A549 (cell line): ENCODE measurements around the gene SERPINA6. TPM values are rescaled to one million over a fixed set of nuclear protein-coding genes. Genes with fewer than 3 reads are reported as not detected.

Experiments
- ATAC-seq, 2 experiments: fragments of 200-7000 bp in 1 of 2; fragments of >200 bp in 1 of 2; cut with Nextera tagmentation in 1 of 2; cut with Tn5 transposase in 1 of 2; 3 replicates each; pipeline versions ENCODE4 v1.8.0 to v1.9.1; 2018 to 2020; ENCODE audit warnings: mild to moderate bottlenecking in 1 of 2, moderate library complexity in 1 of 2
- CTCF ChIA-PET: fragments of 300-600 bp; sonication (Branson Sonifier 250); formaldehyde crosslinking; extraction: SDS; loops from one replicate; lab custom pipeline; 2021; ENCODE audit warnings: antibody characterized with exemption, inconsistent platforms; lab: Yijun Ruan, JAX
- POLR2A ChIA-PET: fragments of 350-600 bp; formaldehyde crosslinking; extraction: SDS; loops from one replicate; lab custom pipeline; 2021; ENCODE audit warnings: antibody characterized with exemption, inconsistent platforms; lab: Yijun Ruan, JAX
- DNase-seq, 2 experiments: peaks; one replicate each; pipeline versions ENCODE4 v3.0.0 to v3.0.0-alpha.2; 2011 to 2016; ENCODE audit warnings: low read depth in 1 of 2, low spot score in 1 of 2
- FAIRE-seq: peaks from 2 replicates; lab custom pipeline; 2011; peaks lifted over from hg19 to GRCh38; lab: Jason Lieb, UNC
- H3K27ac ChIP-seq, 2 experiments: fragments of >200 bp; sonication (Bioruptor Twin); formaldehyde crosslinking; 3 replicates each; pipeline ENCODE4 v1.5.1; 2016 to 2017
- H3K4me1 ChIP-seq: fragments of >200 bp; sonication (Bioruptor Twin); formaldehyde crosslinking; 3 replicates; pipeline ENCODE4 v1.6.1; 2016
- H3K4me2 ChIP-seq: fragments of >200 bp; sonication (Bioruptor Twin); formaldehyde crosslinking; 3 replicates; pipeline ENCODE4 v1.6.1; 2016
- H3K4me3 ChIP-seq: fragments of >200 bp; sonication (Bioruptor Twin); formaldehyde crosslinking; 3 replicates; pipeline ENCODE4 v1.5.1; 2016
- H3K9me3 ChIP-seq: fragments of >200 bp; sonication (Bioruptor Twin); formaldehyde crosslinking; 3 replicates; pipeline ENCODE4 v1.6.1; 2016
- BHLHE40 ChIP-seq: IDR thresholded peaks from 2 replicates; pipeline ENCODE4 v1.6.1; 2012; ENCODE audit warnings: low read depth, low read length, inconsistent platforms
- CBX2 ChIP-seq: fragments of 200-600 bp; sonication (generic); IDR thresholded peaks from 2 replicates; pipeline ENCODE4 v1.6.1; 2016; ENCODE audit warnings: low read depth, mild to moderate bottlenecking, borderline replicate concordance
- CBX8 ChIP-seq: fragments of 200-600 bp; sonication (generic); IDR thresholded peaks from 2 replicates; pipeline ENCODE4 v1.6.1; 2016
- CEBPB ChIP-seq, 2 experiments: fragments of >200 bp in 1 of 2; sonication (Bioruptor Twin) in 1 of 2; formaldehyde crosslinking in 1 of 2; IDR thresholded peaks; 2 replicates each; pipeline ENCODE4 v1.6.1; 2012 to 2016
- CHD2 ChIP-seq: fragments of 150-350 bp; IDR thresholded peaks from 2 replicates; pipeline ENCODE4 v1.6.1; 2014; ENCODE audit warnings: low read length; ENCODE audit not compliant: partially characterized antibody
- EHF ChIP-seq: fragments of 250-450 bp; sonication (Bioruptor Pico); IDR thresholded peaks from 2 replicates; pipeline ENCODE4 v1.5.0; 2020; ENCODE audit warnings: mild to moderate bottlenecking
- EHMT2 ChIP-seq: fragments of 200-600 bp; sonication (generic); IDR thresholded peaks from 2 replicates; pipeline ENCODE4 v1.6.1; 2016; ENCODE audit warnings: antibody characterized with exemption, low read depth, mild to moderate bottlenecking, moderate library complexity
- FOSL2 ChIP-seq, 2 experiments: fragments of 450-650 bp in 1 of 2; fragments of >200 bp in 1 of 2; sonication (Bioruptor Twin) in 1 of 2; formaldehyde crosslinking; IDR thresholded peaks; 2 replicates each; pipeline versions ENCODE4 v1.5.0 to v1.6.1; 2016 to 2020; ENCODE audit warnings: mild to moderate bottlenecking in 1 of 2, moderate library complexity in 1 of 2
- GATA3 ChIP-seq: IDR thresholded peaks from 2 replicates; pipeline ENCODE4 v1.6.1; 2012; ENCODE audit warnings: borderline replicate concordance
- HDAC2 ChIP-seq: fragments of 200-600 bp; sonication (generic); IDR thresholded peaks from 2 replicates; pipeline ENCODE4 v1.6.1; 2016
- HOXA7 ChIP-seq: fragments of 250-450 bp; sonication (Bioruptor Pico); IDR thresholded peaks from 2 replicates; pipeline ENCODE4 v1.5.0; 2020; ENCODE audit warnings: mild to moderate bottlenecking, moderate library complexity
- HOXB13 ChIP-seq: fragments of 250-450 bp; sonication (Bioruptor Pico); IDR thresholded peaks from 2 replicates; pipeline ENCODE4 v1.5.0; 2020; ENCODE audit warnings: low read depth, mild to moderate bottlenecking, moderate library complexity
- KDM1A ChIP-seq: fragments of 200-600 bp; sonication (generic); IDR thresholded peaks from 2 replicates; pipeline ENCODE4 v1.6.1; 2016; ENCODE audit warnings: low read depth, mild to moderate bottlenecking
- MAFK ChIP-seq: fragments of 450-650 bp; IDR thresholded peaks from 2 replicates; pipeline ENCODE4 v1.6.1; 2014; ENCODE audit not compliant: partially characterized antibody
- MAZ ChIP-seq: fragments of 150-350 bp; IDR thresholded peaks from 2 replicates; pipeline ENCODE4 v1.6.1; 2014; ENCODE audit warnings: antibody characterized with exemption, low read depth, low read length, borderline replicate concordance
- NPAS2 ChIP-seq: fragments of 250-450 bp; sonication (Bioruptor Pico); IDR thresholded peaks from 2 replicates; pipeline ENCODE4 v1.8.0; 2022; ENCODE audit warnings: mild to moderate bottlenecking, moderate library complexity, borderline replicate concordance
- PHF8 ChIP-seq: fragments of 200-600 bp; sonication (generic); IDR thresholded peaks from 2 replicates; pipeline ENCODE4 v1.6.1; 2016; ENCODE audit warnings: low read depth, mild to moderate bottlenecking, antibody characterized with exemption, moderate library complexity, borderline replicate concordance
- RAD21 ChIP-seq, 2 experiments: fragments of >200 bp in 1 of 2; sonication (Bioruptor Twin) in 1 of 2; formaldehyde crosslinking in 1 of 2; IDR thresholded peaks in 1 of 2; conservative IDR thresholded peaks in 1 of 2; 2 replicates in 1 of 2; 3 replicates in 1 of 2; pipeline ENCODE4 v1.6.1; 2012 to 2018; ENCODE audit warnings: inconsistent platforms in 1 of 2
- RARB ChIP-seq: fragments of 250-450 bp; sonication (Bioruptor Pico); IDR thresholded peaks from 2 replicates; pipeline ENCODE4 v1.8.0; 2021; ENCODE audit warnings: mild to moderate bottlenecking, moderate library complexity
- RFX5 ChIP-seq: fragments of 450-650 bp; IDR thresholded peaks from 2 replicates; pipeline ENCODE4 v1.7.1; 2014; ENCODE audit warnings: antibody characterized with exemption, mild to moderate bottlenecking, moderate library complexity
- SMC3 ChIP-seq: fragments of >200 bp; sonication (Bioruptor Twin); formaldehyde crosslinking; IDR thresholded peaks from 3 replicates; pipeline ENCODE4 v1.6.1; 2018; ENCODE audit warnings: inconsistent platforms
- SREBF2 ChIP-seq: fragments of 450-650 bp; IDR thresholded peaks from 2 replicates; pipeline ENCODE4 v1.6.1; 2014; ENCODE audit warnings: mild to moderate bottlenecking, moderate library complexity
- TFCP2L1 ChIP-seq: fragments of 250-450 bp; sonication (Bioruptor Pico); IDR thresholded peaks from 2 replicates; pipeline ENCODE4 v1.5.0; 2021; ENCODE audit warnings: mild to moderate bottlenecking
- ZC3H11A ChIP-seq: fragments of 450-650 bp; IDR thresholded peaks from 2 replicates; pipeline ENCODE4 v1.6.1; 2014; ENCODE audit warnings: antibody characterized with exemption, mild to moderate bottlenecking
- ZFP36 ChIP-seq: fragments of 450-650 bp; IDR thresholded peaks from 2 replicates; pipeline ENCODE4 v1.6.1; 2014; ENCODE audit warnings: borderline replicate concordance; ENCODE audit not compliant: partially characterized antibody
- ZNF302 ChIP-seq: fragments of 250-450 bp; sonication (Bioruptor Pico); IDR thresholded peaks from 2 replicates; pipeline ENCODE4 v1.9.0; 2021; ENCODE audit warnings: inconsistent platforms, mild to moderate bottlenecking, moderate library complexity
- WGBS: methylation state at CpG from one replicate; pipeline ENCODE4 v1.1.6; 2017; ENCODE audit errors: missing lambda C conversion rate; 5-methylcytosine and 5-hydroxymethylcytosine counted together
- polyA plus RNA-seq, 4 experiments: library from polyadenylated mRNA; depleted of rRNA in 3 of 4; stranded (reverse); fragments of >200 nt; fragmentation: RNase III in 1 of 4; extraction: RNeasy Plus Mini Kit Qiagen cat#74134 plus additional on column Dnase treatment in 1 of 4; gene quantifications; 2 replicates in 3 of 4; 3 replicates in 1 of 4; pipeline ENCODE4 v1.2.3, GENCODE V29; 2011 to 2017
- TF ChIP-seq, protein P1 (sequence below): fragments of 250-450 bp; sonication (Bioruptor Pico); IDR thresholded peaks from 2 replicates; pipeline ENCODE4 v1.5.0; 2020; ENCODE audit warnings: low read depth, mild to moderate bottlenecking, moderate library complexity
- TF ChIP-seq, protein P2 (sequence below): fragments of 450-650 bp; IDR thresholded peaks from 2 replicates; pipeline ENCODE4 v1.6.1; 2014; ENCODE audit warnings: antibody characterized with exemption
- TF ChIP-seq, protein P3 (sequence below): fragments of 200-600 bp; sonication (generic); IDR thresholded peaks from 2 replicates; pipeline ENCODE4 v1.6.1; 2016; ENCODE audit warnings: antibody characterized with exemption, mild to moderate bottlenecking, moderate library complexity
- TF ChIP-seq, protein P4 (sequence below): fragments of >200 bp; sonication (Bioruptor Twin); formaldehyde crosslinking; IDR thresholded peaks from 2 replicates; pipeline ENCODE4 v1.6.1; 2016

SERPINA6 gene
- polyA plus RNA-seq, 2 of the 4 experiments (the other 2 are of a cell fraction) = 0.43 to 1.8 TPM

DNA sequence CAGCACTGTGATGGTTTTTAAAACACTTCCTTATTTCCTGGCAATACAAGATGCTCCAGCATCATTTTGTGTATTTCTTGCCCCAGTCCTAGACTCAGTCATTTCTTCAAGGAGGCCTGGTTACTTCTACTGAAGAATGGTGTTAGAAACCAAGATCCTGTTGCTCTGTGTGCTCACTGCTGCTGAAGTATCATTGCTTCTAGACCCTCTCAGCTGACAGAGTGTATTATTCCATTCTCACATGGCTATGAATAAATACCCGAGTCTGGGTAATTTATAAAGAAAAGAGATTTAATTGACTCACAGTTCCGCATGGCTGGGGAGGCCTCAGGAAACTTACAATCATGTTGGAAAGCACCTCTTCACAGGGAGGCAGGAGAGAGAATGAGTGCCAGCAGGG is 14.9 kb upstream of the SERPINA6 start:
- WGBS = 44% methylated on average over 2 of the region's 2 CpGs
- Histone ChIP-seq H3K9me3 (no peaks in the 10 kb centered on the region), H3K4me1 (peaks cover 13% of the 10 kb centered on the region), H3K4me2 (no peak overlapping the region), H3K27ac (no peak overlapping the region), H3K4me3 (no peak overlapping the region)
- POLR2A ChIA-PET = no interaction called here
- CTCF ChIA-PET = no interaction called here
- DNase-seq (no peak), ATAC-seq (no peak), FAIRE-seq (no peak)
- TF ChIP-seq, protein P1, sequence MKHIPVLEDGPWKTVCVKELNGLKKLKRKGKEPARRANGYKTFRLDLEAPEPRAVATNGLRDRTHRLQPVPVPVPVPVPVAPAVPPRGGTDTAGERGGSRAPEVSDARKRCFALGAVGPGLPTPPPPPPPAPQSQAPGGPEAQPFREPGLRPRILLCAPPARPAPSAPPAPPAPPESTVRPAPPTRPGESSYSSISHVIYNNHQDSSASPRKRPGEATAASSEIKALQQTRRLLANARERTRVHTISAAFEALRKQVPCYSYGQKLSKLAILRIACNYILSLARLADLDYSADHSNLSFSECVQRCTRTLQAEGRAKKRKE = no peak
- TF ChIP-seq EHMT2 (no peak), HOXA7 (CRISPR knock-in tag) (no peak), GATA3 (no peak), NPAS2 (CRISPR knock-in tag) (no peak), KDM1A (no peak), EHF (CRISPR knock-in tag) (no peak), RAD21 (conservative IDR thresholded peaks at IDR 0.05 in 1 of 2, IDR thresholded peaks at IDR 0.05 in 1 of 2) (no peak), SMC3 (no peak), SREBF2 (no peak), RFX5 (no peak), HDAC2 (no peak), TFCP2L1 (no peak), CHD2 (no peak), ZFP36 (no peak)
- TF ChIP-seq, protein P2, sequence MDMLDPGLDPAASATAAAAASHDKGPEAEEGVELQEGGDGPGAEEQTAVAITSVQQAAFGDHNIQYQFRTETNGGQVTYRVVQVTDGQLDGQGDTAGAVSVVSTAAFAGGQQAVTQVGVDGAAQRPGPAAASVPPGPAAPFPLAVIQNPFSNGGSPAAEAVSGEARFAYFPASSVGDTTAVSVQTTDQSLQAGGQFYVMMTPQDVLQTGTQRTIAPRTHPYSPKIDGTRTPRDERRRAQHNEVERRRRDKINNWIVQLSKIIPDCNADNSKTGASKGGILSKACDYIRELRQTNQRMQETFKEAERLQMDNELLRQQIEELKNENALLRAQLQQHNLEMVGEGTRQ = no peak
- TF ChIP-seq, protein P3, sequence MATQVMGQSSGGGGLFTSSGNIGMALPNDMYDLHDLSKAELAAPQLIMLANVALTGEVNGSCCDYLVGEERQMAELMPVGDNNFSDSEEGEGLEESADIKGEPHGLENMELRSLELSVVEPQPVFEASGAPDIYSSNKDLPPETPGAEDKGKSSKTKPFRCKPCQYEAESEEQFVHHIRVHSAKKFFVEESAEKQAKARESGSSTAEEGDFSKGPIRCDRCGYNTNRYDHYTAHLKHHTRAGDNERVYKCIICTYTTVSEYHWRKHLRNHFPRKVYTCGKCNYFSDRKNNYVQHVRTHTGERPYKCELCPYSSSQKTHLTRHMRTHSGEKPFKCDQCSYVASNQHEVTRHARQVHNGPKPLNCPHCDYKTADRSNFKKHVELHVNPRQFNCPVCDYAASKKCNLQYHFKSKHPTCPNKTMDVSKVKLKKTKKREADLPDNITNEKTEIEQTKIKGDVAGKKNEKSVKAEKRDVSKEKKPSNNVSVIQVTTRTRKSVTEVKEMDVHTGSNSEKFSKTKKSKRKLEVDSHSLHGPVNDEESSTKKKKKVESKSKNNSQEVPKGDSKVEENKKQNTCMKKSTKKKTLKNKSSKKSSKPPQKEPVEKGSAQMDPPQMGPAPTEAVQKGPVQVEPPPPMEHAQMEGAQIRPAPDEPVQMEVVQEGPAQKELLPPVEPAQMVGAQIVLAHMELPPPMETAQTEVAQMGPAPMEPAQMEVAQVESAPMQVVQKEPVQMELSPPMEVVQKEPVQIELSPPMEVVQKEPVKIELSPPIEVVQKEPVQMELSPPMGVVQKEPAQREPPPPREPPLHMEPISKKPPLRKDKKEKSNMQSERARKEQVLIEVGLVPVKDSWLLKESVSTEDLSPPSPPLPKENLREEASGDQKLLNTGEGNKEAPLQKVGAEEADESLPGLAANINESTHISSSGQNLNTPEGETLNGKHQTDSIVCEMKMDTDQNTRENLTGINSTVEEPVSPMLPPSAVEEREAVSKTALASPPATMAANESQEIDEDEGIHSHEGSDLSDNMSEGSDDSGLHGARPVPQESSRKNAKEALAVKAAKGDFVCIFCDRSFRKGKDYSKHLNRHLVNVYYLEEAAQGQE = no peak

DNA sequence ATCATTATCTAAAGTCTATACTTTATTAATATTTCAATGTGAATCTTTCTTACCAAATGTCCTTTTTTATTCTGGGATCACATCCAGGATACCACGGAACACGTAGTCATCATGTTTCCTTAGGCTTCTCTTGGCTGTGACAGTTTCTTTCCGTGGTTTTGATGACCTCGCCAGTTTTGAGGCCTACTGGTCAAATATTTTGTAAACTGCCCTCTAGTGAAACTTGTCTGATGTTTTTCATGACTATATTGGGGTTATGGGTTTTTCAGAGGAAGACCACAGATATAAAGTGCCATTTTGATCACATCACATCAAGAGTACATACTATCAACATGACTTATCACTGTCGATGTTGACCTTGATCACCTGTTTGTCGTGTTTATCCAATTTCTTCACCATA is 14.1 kb upstream of the SERPINA6 start:
- H3K4me3 ChIP-seq = no peak overlapping the region
- no peaks in the 10 kb centered on the region for H3K9me3 ChIP-seq
- CTCF ChIA-PET = no interaction called here
- no peak overlapping the region for H3K27ac ChIP-seq
- H3K4me1 ChIP-seq = peaks cover 7% of the 10 kb centered on the region
- FAIRE-seq (no peak), ATAC-seq (no peak), DNase-seq (no peak)
- TF ChIP-seq RAD21 (conservative IDR thresholded peaks at IDR 0.05 in 1 of 2, IDR thresholded peaks at IDR 0.05 in 1 of 2) (no peak), MAFK (peak; percentile 60), KDM1A (no peak)
- H3K4me2 ChIP-seq = no peak overlapping the region
- 58% methylated on average over 6 of the region's 6 CpGs for WGBS
- POLR2A ChIA-PET = no interaction called here

DNA sequence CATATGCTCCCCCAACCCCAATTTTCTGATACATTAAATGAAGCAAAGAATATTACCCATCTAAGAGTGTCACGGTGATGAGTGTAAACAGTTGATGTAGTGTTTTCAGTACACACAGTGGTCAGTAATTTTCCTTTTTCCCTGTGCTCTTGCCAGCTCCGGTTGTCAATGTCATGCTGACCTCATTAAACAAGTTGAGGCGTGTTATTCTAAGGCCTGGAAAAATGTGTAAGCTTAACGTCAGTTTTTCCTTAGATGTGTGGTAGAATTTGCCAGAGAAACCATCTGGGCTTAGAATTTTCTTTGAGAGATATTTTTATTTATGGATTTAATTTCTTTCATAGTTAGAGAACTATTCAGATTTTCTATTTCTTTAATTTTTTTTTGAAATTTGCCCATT is 11.7 kb upstream of the SERPINA6 start:
- ATAC-seq = no peak
- no peak for FAIRE-seq
- TF ChIP-seq KDM1A = no peak
- no peak for TF ChIP-seq TFCP2L1
- no peak for TF ChIP-seq RFX5
- no peak for TF ChIP-seq PHF8
- TF ChIP-seq HOXB13 (CRISPR knock-in tag) = no peak
- no peak for TF ChIP-seq SREBF2
- no peak for TF ChIP-seq ZNF302 (CRISPR knock-in tag)
- TF ChIP-seq, protein P4, sequence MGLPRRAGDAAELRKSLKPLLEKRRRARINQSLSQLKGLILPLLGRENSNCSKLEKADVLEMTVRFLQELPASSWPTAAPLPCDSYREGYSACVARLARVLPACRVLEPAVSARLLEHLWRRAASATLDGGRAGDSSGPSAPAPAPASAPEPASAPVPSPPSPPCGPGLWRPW = no peak
- no peak for TF ChIP-seq BHLHE40
- TF ChIP-seq CBX2 = no peak
- TF ChIP-seq FOSL2 (IDR thresholded peaks at IDR 0.05) = no peak
- TF ChIP-seq FOSL2 (CRISPR knock-in tag; IDR thresholded peaks at IDR 0.05) = no peak
- no peak for TF ChIP-seq MAZ
- no peak for TF ChIP-seq RAD21 (conservative IDR thresholded peaks at IDR 0.05 in 1 of 2, IDR thresholded peaks at IDR 0.05 in 1 of 2)
- no peak for TF ChIP-seq RARB (CRISPR knock-in tag)
- TF ChIP-seq SMC3 = no peak
- no peak for TF ChIP-seq CBX8
- no peak for TF ChIP-seq ZC3H11A
- TF ChIP-seq CEBPB (IDR thresholded peaks at IDR 0.05) = no peak
- no peak for TF ChIP-seq ZFP36
- ChIA-PET CTCF (no interaction called here), POLR2A (no interaction called here)
- H3K9me3 ChIP-seq = no peaks in the 10 kb centered on the region
- H3K4me1 ChIP-seq = no peaks in the 10 kb centered on the region
- no peak overlapping the region for H3K4me2 ChIP-seq
- no peak for DNase-seq
- WGBS = 37% methylated on average over 4 of the region's 4 CpGs
- no peak overlapping the region for H3K4me3 ChIP-seq
- H3K27ac ChIP-seq = no peak overlapping the region
